HepG2 (cell line): Measurements from ENCODE around the gene GALNT10. TPM values are rescaled to one million over a fixed set of nuclear protein-coding genes. Genes with fewer than 3 reads are reported as not detected.

Source experiments
- ATAC-seq: fragments of 200-7000 bp; cut with Tn5 transposase; 3 replicates; pipeline ENCODE4 v1.9.1; 2020; ENCODE audit warnings: mild to moderate bottlenecking, moderate library complexity
- BruUV-seq: library from RNA; stranded (reverse); fragments of 400-500 nt; replicated peaks from 2 replicates; lab custom pipeline; 2021; lab: Mats Ljungman, UMichigan
- CTCF ChIA-PET: fragments of 300-600 bp; formaldehyde crosslinking; extraction: SDS; loops from one replicate; lab custom pipeline; 2021; ENCODE audit warnings: low total read pairs, inconsistent platforms, low intra/inter-chr PET ratio; lab: Yijun Ruan, JAX
- POLR2A ChIA-PET: fragments of 350-600 bp; sonication (Branson Sonifier 250); formaldehyde crosslinking; loops from one replicate; lab custom pipeline; 2020; ENCODE audit warnings: antibody characterized with exemption, inconsistent platforms; lab: Yijun Ruan, JAX
- DNase-seq: peaks from one replicate; pipeline ENCODE4 v3.0.0-alpha.2; 2015; ENCODE audit warnings: low spot score
- FAIRE-seq: peaks from 3 replicates; lab custom pipeline; 2011; peaks lifted over from hg19 to GRCh38; lab: Jason Lieb, UNC
- H2AFZ ChIP-seq: one replicate; pipeline ENCODE4 v1.6.1; 2011; ENCODE audit warnings: low read length, inconsistent platforms
- H3K27ac ChIP-seq: fragments of 300-600 bp; 3 replicates; pipeline ENCODE4 v1.8.0; 2011; ENCODE audit warnings: mixed run types, mild to moderate bottlenecking, mixed read lengths, low read length, inconsistent platforms; ENCODE audit not compliant: insufficient read depth; ENCODE audit errors: extremely low read length
- H3K27me3 ChIP-seq, 2 experiments: fragments of 200-600 bp in 1 of 2; 2 replicates in 1 of 2; 3 replicates in 1 of 2; pipeline versions ENCODE4 v1.6.0 to v1.8.0; 2011; ENCODE audit warnings: low read length in 2 of 2, mild to moderate bottlenecking in 2 of 2, moderate library complexity in 2 of 2, inconsistent platforms in 1 of 2; ENCODE audit not compliant: insufficient read depth in 2 of 2, control insufficient read depth in 1 of 2
- H3K36me3 ChIP-seq, 2 experiments: fragments of 200-600 bp in 1 of 2; replicated peaks in 1 of 2; 2 replicates in 1 of 2; 3 replicates in 1 of 2; pipeline versions ENCODE4 v1.5.1 to v1.8.0; 2011; ENCODE audit warnings: low read length in 2 of 2, inconsistent platforms in 1 of 2; ENCODE audit not compliant: insufficient read depth in 2 of 2, control insufficient read depth in 1 of 2
- H3K4me1 ChIP-seq: 2 replicates; pipeline ENCODE4 v1.5.1; 2012; ENCODE audit warnings: low read length, inconsistent platforms; ENCODE audit not compliant: insufficient read depth
- H3K4me2 ChIP-seq: 2 replicates; pipeline ENCODE4 v1.6.0; 2011; ENCODE audit warnings: low read depth, low read length, inconsistent platforms
- H3K4me3 ChIP-seq, 3 experiments: fragments of 200-600 bp in 1 of 3; sonication (generic), shearing (Covaris generic) in 1 of 3; replicated peaks in 1 of 3; 2 replicates each; pipeline ENCODE4 v1.5.1; 2011 to 2016; ENCODE audit warnings: low read length in 3 of 3, inconsistent platforms in 2 of 3, low read depth in 2 of 3, mild to moderate bottlenecking in 2 of 3, control low read depth in 1 of 3, mixed read lengths in 1 of 3; ENCODE audit not compliant: insufficient read depth in 1 of 3
- H3K79me2 ChIP-seq: one replicate; pipeline ENCODE4 v1.6.1; 2011; ENCODE audit warnings: low read length, inconsistent platforms; ENCODE audit not compliant: insufficient read depth
- H3K9ac ChIP-seq: 2 replicates; pipeline ENCODE4 v1.6.0; 2011; ENCODE audit warnings: mild to moderate bottlenecking, low read depth, low read length, inconsistent platforms; ENCODE audit not compliant: insufficient read depth
- H3K9me3 ChIP-seq: 2 replicates; pipeline ENCODE4 v1.5.1; 2012; ENCODE audit warnings: mild to moderate bottlenecking, low read length
- H4K20me1 ChIP-seq: 2 replicates; pipeline ENCODE4 v1.6.0; 2011; ENCODE audit warnings: inconsistent platforms, mild to moderate bottlenecking, low read length, moderate library complexity; ENCODE audit not compliant: insufficient read depth
- FOXJ3 ChIP-seq: sonication (generic); formaldehyde crosslinking; IDR thresholded peaks from 2 replicates; pipeline ENCODE4 v1.4.0; 2020; ENCODE audit warnings: missing genetic modification reagents, mild to moderate bottlenecking, borderline replicate concordance
- GFI1 ChIP-seq: sonication (generic); formaldehyde crosslinking; IDR thresholded peaks from 2 replicates; pipeline ENCODE4 v1.5.0; 2020; ENCODE audit warnings: missing genetic modification reagents, mild to moderate bottlenecking, borderline replicate concordance
- HMG20B ChIP-seq: conservative IDR thresholded peaks from 2 replicates; pipeline ENCODE4 v1.6.1; 2016; ENCODE audit warnings: missing genetic modification reagents, missing compliant biosample characterization
- IRX3 ChIP-seq: sonication (generic); formaldehyde crosslinking; IDR thresholded peaks from 2 replicates; pipeline ENCODE4 v1.8.1; 2023; ENCODE audit warnings: mild to moderate bottlenecking, low read depth, missing genetic modification reagents, borderline replicate concordance
- PBX3 ChIP-seq: sonication (generic); formaldehyde crosslinking; IDR thresholded peaks from 2 replicates; pipeline ENCODE4 v1.8.1; 2023; ENCODE audit warnings: missing genetic modification reagents, inconsistent platforms, borderline replicate concordance
- RAD21 ChIP-seq: fragments of 450-650 bp; formaldehyde crosslinking; IDR thresholded peaks from 2 replicates; pipeline ENCODE4 v1.5.0; 2020; ENCODE audit warnings: mild to moderate bottlenecking
- RNF2 ChIP-seq: fragments of 450-650 bp; conservative IDR thresholded peaks from 2 replicates; pipeline ENCODE4 v1.6.1; 2016; ENCODE audit warnings: low read depth
- STAG1 ChIP-seq: sonication (generic); formaldehyde crosslinking; IDR thresholded peaks from 2 replicates; pipeline ENCODE4 v1.4.0; 2020; ENCODE audit warnings: missing genetic modification reagents
- ZNF24 ChIP-seq: fragments of 450-650 bp; IDR thresholded peaks from 2 replicates; pipeline ENCODE4 v1.6.1; 2017; ENCODE audit warnings: antibody characterized with exemption, mild to moderate bottlenecking
- ZNF333 ChIP-seq: sonication (generic); formaldehyde crosslinking; IDR thresholded peaks from 2 replicates; pipeline ENCODE4 v1.4.0; 2020; ENCODE audit warnings: mild to moderate bottlenecking, missing genetic modification reagents, borderline replicate concordance
- ZNF589 ChIP-seq: sonication (generic); formaldehyde crosslinking; conservative IDR thresholded peaks from 2 replicates; pipeline ENCODE4 v1.8.0; 2022; ENCODE audit warnings: mild to moderate bottlenecking, moderate library complexity, missing genetic modification reagents
- ZNF678 ChIP-seq: sonication (generic); formaldehyde crosslinking; IDR thresholded peaks from 2 replicates; pipeline ENCODE4 v1.4.0; 2020; ENCODE audit warnings: mild to moderate bottlenecking, missing genetic modification reagents
- WGBS: methylation state at CpG from one replicate; pipeline ENCODE4 v1.1.6; 2017; ENCODE audit warnings: low lambda C conversion rate; 5-methylcytosine and 5-hydroxymethylcytosine counted together
- in situ Hi-C: cut with HindIII; loops from 2 replicates; pipeline ENCODE4 v1.10.0; 2017; ENCODE audit warnings: low pct_unique_long_range_greater_than_20kb; ENCODE audit not compliant: extremely low pct_ligation_motif_present
- intact Hi-C: fragments of 100-400 bp; cut with micrococcal nuclease; formaldehyde crosslinking; loops from one replicate; pipeline ENCODE4 v1.10.0; 2022; ENCODE audit not compliant: unreplicated experiment
- polyA plus RNA-seq, 8 experiments: library from polyadenylated mRNA; depleted of rRNA in 3 of 8; stranded (reverse) in 7 of 8; unstranded in 1 of 8; fragments of >200 nt; fragmentation: Illumina TruSeq in 4 of 8; extraction: Trizol in 4 of 8; gene quantifications; 2 replicates each; pipeline versions ENCODE4 v1.2.1 to v1.2.3, GENCODE V29; 2011 to 2016; ENCODE audit warnings: low read depth in 4 of 8, missing spikeins in 1 of 8, mixed read lengths in 1 of 8; ENCODE audit not compliant: insufficient read depth in 1 of 8
- total RNA-seq, 5 experiments: library from RNA; depleted of rRNA; stranded (reverse); fragments of >200 nt; fragmentation: Illumina TruSeq; extraction: Trizol; gene quantifications; 2 replicates each; pipeline ENCODE4 v1.2.3, GENCODE V29; 2016; ENCODE audit warnings: low read depth in 1 of 5
- TF ChIP-seq, protein P1 (sequence below): sonication (generic); formaldehyde crosslinking; IDR thresholded peaks from 2 replicates; pipeline ENCODE4 v1.8.0; 2022; ENCODE audit warnings: low read depth, missing genetic modification reagents

GALNT10 gene
- total and polyA plus RNA-seq, 2 of the 13 experiments (the other 11 are each of a cell fraction or from before 2014, with no cell fraction given): 8.1 to 11.2 TPM

DNA sequence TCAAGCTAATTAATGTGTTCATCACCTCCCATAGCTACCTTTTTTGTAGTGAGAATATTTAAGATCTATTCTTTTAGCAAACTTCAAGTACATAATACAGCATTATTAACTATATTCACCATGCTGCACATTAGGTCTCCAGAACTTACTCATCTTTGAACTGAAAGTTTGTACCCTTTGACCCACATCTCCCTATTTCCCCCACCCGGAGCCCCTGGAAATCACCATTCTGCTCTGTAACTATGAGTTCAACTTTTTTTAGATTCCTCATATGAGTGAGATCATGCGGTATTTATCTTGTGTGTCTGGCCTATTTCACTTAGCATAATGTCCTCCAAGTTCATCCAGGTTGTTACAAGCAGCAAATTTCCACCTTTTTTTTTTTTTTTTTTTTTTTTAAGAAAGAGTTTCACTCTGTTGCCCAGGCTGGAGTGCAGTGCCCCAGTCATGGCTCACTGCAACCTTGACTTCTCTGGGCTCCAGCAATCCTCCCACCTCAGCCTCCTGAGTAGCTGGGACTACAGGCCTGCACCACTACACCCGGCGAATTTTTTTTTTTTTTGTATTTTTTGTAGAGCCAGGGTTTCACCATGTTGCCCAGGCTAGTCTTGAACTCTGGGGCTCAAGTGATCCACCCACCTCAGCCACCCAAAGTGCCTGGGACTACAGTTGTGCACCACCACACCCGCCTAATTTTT, 154.9 kb downstream of the GALNT10 start:
- Histone ChIP-seq H3K27ac (no peak overlapping the region), H3K79me2 (no peaks in the 10 kb centered on the region), H3K36me3 (no peaks in the 10 kb centered on the region), H2AFZ (no peak overlapping the region), H3K27me3 (no peaks in the 10 kb centered on the region), H3K9ac (no peak overlapping the region), H3K9me3 (no peaks in the 10 kb centered on the region), H4K20me1 (no peaks in the 10 kb centered on the region), H3K4me1 (peaks cover 24% of the 10 kb centered on the region), H3K4me3 (no peak overlapping the region), H3K4me2 (no peak overlapping the region)
- intact Hi-C loops (no loop called here), in situ Hi-C loops (no loop called here)
- ATAC-seq: no peak
- TF ChIP-seq IRX3 (CRISPR knock-in tag) (no peak), STAG1 (CRISPR knock-in tag) (no peak), ZNF678 (CRISPR knock-in tag) (no peak), PBX3 (no peak), HMG20B (CRISPR knock-in tag) (no peak), ZNF24 (no peak), ZNF589 (no peak), RAD21 (CRISPR knock-in tag) (no peak), FOXJ3 (CRISPR knock-in tag) (no peak), RNF2 (no peak), ZNF333 (no peak), GFI1 (CRISPR knock-in tag) (no peak)
- TF ChIP-seq, protein P1, sequence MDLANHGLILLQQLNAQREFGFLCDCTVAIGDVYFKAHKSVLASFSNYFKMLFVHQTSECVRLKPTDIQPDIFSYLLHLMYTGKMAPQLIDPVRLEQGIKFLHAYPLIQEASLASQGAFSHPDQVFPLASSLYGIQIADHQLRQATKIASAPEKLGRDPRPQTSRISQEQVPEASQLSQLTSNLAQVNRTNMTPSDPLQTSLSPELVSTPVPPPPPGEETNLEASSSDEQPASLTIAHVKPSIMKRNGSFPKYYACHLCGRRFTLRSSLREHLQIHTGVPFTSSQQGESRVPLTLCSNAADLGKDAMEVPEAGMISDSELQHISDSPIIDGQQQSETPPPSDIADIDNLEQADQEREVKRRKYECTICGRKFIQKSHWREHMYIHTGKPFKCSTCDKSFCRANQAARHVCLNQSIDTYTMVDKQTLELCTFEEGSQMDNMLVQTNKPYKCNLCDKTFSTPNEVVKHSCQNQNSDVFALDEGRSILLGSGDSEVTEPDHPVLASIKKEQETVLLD (CRISPR knock-in tag): no peak
- FAIRE-seq: no peak
- 94% methylated on average over 5 of the region's 5 CpGs for WGBS
- ChIA-PET POLR2A (no interaction called here), CTCF (no interaction called here)
- no peak for DNase-seq
- BruUV-seq: no TSS peak
